Liver (tissue), 9 donors: Measurements from ENCODE around the gene PARL. TPM values are rescaled to one million over a fixed set of nuclear protein-coding genes. Genes with fewer than 3 reads are reported as not detected.

Experiments
- DNase-seq: peaks from one replicate; pipeline ENCODE4 v3.0.0-alpha.2; 2017; ENCODE audit warnings: low spot score
- H3K27ac ChIP-seq, 2 donors: one replicate each; pipeline ENCODE4 v1.7.0; 2013; ENCODE audit warnings: inconsistent platforms in 2 of 2, low read length in 2 of 2, control low read depth in 1 of 2, low read depth in 1 of 2, mild to moderate bottlenecking in 1 of 2
- H3K27me3 ChIP-seq, 4 donors: one replicate each; pipeline versions ENCODE4 v1.6.1 to v1.7.0; 2013; ENCODE audit warnings: low read length in 3 of 4, inconsistent platforms in 1 of 4, mild to moderate bottlenecking in 1 of 4, moderate library complexity in 1 of 4; ENCODE audit not compliant: control insufficient read depth in 4 of 4, insufficient read depth in 4 of 4
- H3K36me3 ChIP-seq, 4 donors: one replicate each; pipeline versions ENCODE4 v1.6.1 to v1.7.0; 2013; ENCODE audit warnings: low read length in 3 of 4, mild to moderate bottlenecking in 3 of 4, low read depth in 1 of 4, moderate library complexity in 1 of 4; ENCODE audit not compliant: control insufficient read depth in 4 of 4, insufficient read depth in 3 of 4
- H3K4me1 ChIP-seq, 4 donors: one replicate each; pipeline versions ENCODE4 v1.6.1 to v1.7.0; 2013; ENCODE audit warnings: low read length in 3 of 4, mild to moderate bottlenecking in 3 of 4, moderate library complexity in 1 of 4; ENCODE audit not compliant: control insufficient read depth in 4 of 4, insufficient read depth in 4 of 4
- H3K4me3 ChIP-seq, 3 donors: one replicate each; pipeline versions ENCODE4 v1.6.1 to v1.7.0; 2013; ENCODE audit warnings: low read length in 3 of 3, control low read depth in 1 of 3, low read depth in 1 of 3, mild to moderate bottlenecking in 1 of 3
- H3K9ac ChIP-seq, 2 donors: one replicate each; pipeline ENCODE4 v1.7.0; 2013; ENCODE audit warnings: low read length in 2 of 2, mild to moderate bottlenecking in 2 of 2, moderate library complexity in 2 of 2, control low read depth in 1 of 2, low read depth in 1 of 2
- H3K9me3 ChIP-seq, 4 donors: one replicate each; pipeline versions ENCODE4 v1.6.1 to v1.7.0; 2013; ENCODE audit warnings: low read length in 3 of 4; ENCODE audit not compliant: control insufficient read depth in 4 of 4
- EGR1 ChIP-seq, 2 donors: IDR thresholded peaks; 2 replicates each; pipeline ENCODE4 v1.6.1; 2016 to 2018; ENCODE audit warnings: antibody characterized with exemption in 2 of 2, low read depth in 2 of 2
- FOXA1 ChIP-seq: IDR thresholded peaks from 2 replicates; pipeline ENCODE4 v1.6.1; 2016; ENCODE audit warnings: antibody characterized with exemption
- FOXA2 ChIP-seq: IDR thresholded peaks from 2 replicates; pipeline ENCODE4 v1.6.1; 2016; ENCODE audit warnings: antibody characterized with exemption
- GABPA ChIP-seq, 2 donors: IDR thresholded peaks in 1 of 2; conservative IDR thresholded peaks in 1 of 2; 2 replicates each; pipeline ENCODE4 v1.6.1; 2016; ENCODE audit warnings: antibody characterized with exemption in 2 of 2, mild to moderate bottlenecking in 1 of 2, moderate library complexity in 1 of 2
- HNF4A ChIP-seq, 2 donors: conservative IDR thresholded peaks; 2 replicates each; pipeline ENCODE4 v1.6.1; 2016; ENCODE audit warnings: antibody characterized with exemption in 2 of 2, mild to moderate bottlenecking in 2 of 2
- HNF4G ChIP-seq: IDR thresholded peaks from 2 replicates; pipeline ENCODE4 v1.6.1; 2016; ENCODE audit warnings: antibody characterized with exemption
- JUND ChIP-seq, 2 donors: IDR thresholded peaks; 2 replicates each; pipeline ENCODE4 v1.6.1; 2016; ENCODE audit warnings: antibody characterized with exemption in 2 of 2
- NR2F2 ChIP-seq: IDR thresholded peaks from 2 replicates; pipeline ENCODE4 v1.6.1; 2016; ENCODE audit warnings: antibody characterized with exemption
- RAD21 ChIP-seq, 2 donors: IDR thresholded peaks; 2 replicates each; pipeline ENCODE4 v1.6.1; 2016; ENCODE audit warnings: antibody characterized with exemption in 2 of 2, mild to moderate bottlenecking in 2 of 2
- RXRA ChIP-seq, 2 donors: IDR thresholded peaks; 2 replicates each; pipeline ENCODE4 v1.6.1; 2017 to 2018; ENCODE audit warnings: antibody characterized with exemption in 2 of 2, mild to moderate bottlenecking in 1 of 2
- SP1 ChIP-seq: IDR thresholded peaks from 2 replicates; pipeline ENCODE4 v1.6.1; 2018; ENCODE audit warnings: antibody characterized with exemption, mild to moderate bottlenecking
- TAF1 ChIP-seq: conservative IDR thresholded peaks from 2 replicates; pipeline ENCODE4 v1.6.1; 2016; ENCODE audit warnings: antibody characterized with exemption, mild to moderate bottlenecking
- YY1 ChIP-seq: IDR thresholded peaks from 2 replicates; pipeline ENCODE4 v1.6.1; 2016; ENCODE audit warnings: antibody characterized with exemption, mild to moderate bottlenecking
- WGBS: extraction: QIAGEN DNeasy Blood & Tissue Kit; methylation state at CpG from one replicate; pipeline ENCODE4 v1.1.7; 2013; 5-methylcytosine and 5-hydroxymethylcytosine counted together
- polyA plus RNA-seq, 2 donors: library from polyadenylated mRNA; stranded (reverse) in 1 of 2; unstranded in 1 of 2; fragments of 200-250 nt in 1 of 2; fragments of >200 nt in 1 of 2; fragmentation: Nextera tagmentation in 1 of 2; extraction: Ambion mirVana in 1 of 2; gene quantifications; one replicate each; pipeline versions ENCODE4 v1.2.1 to v1.2.3, GENCODE V29; 2013 to 2015
- total RNA-seq, 2 donors: library from RNA; depleted of rRNA; stranded (reverse); fragments of >200 nt; gene quantifications; one replicate each; pipeline ENCODE4 v1.2.3, GENCODE V29; 2014
- TF ChIP-seq, protein P1 (sequence below): fragments of 150-350 bp; IDR thresholded peaks from 2 replicates; pipeline ENCODE4 v1.5.1; 2017; ENCODE audit warnings: improper control_type of control experiment, low read depth, low read length; ENCODE audit not compliant: missing input control
- TF ChIP-seq, protein P2 (sequence below): IDR thresholded peaks from 2 replicates; pipeline ENCODE4 v1.6.1; 2016; ENCODE audit warnings: antibody characterized with exemption
- TF ChIP-seq, protein P3 (sequence below): IDR thresholded peaks from 2 replicates; pipeline ENCODE4 v1.6.1; 2016; ENCODE audit warnings: antibody characterized with exemption
- TF ChIP-seq, protein P4 (sequence below): IDR thresholded peaks from 2 replicates; pipeline ENCODE4 v1.6.1; 2016; ENCODE audit warnings: antibody characterized with exemption, mild to moderate bottlenecking
- TF ChIP-seq, protein P5 (sequence below): IDR thresholded peaks from 2 replicates; pipeline ENCODE4 v1.6.1; 2016; ENCODE audit warnings: antibody characterized with exemption
- donor health status: healthy.
- donor health status: healthy.
- donor health status: healthy.
- donor health status: healthy.
- donor health status: healthy.

The PARL gene
- total and polyA plus RNA-seq, 4 donors, result 16.1 to 32.7 (median 22.1) TPM

DNA sequence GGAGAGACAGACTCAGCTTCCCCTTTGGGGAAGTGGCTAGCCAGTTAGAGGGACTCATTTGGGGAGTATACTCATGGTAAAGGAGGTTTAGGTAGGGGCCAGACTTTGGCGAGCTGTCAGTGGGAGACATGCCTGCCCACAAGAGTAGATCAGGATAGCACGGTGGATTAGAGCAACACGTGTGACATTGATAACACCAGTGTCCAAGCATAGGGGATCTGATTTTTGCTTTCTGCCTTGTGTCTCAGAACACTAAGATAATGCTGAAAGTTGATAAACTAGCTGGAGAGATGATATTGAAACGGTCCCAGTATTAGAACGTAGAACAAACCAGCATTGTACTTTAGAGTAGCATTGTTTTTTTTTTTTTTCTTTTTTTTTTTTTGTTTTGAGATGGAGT lies 85.2 kb downstream of the PARL start:
- TF ChIP-seq NR2F2 (no peak), YY1 (no peak), RAD21 (IDR thresholded peaks at IDR 0.05) (no peak), JUND (IDR thresholded peaks at IDR 0.05) (no peak), FOXA1 (no peak), FOXA2 (no peak), GABPA (IDR thresholded peaks at IDR 0.05 in 1 of 2, conservative IDR thresholded peaks at IDR 0.05 in 1 of 2) (no peak)
- TF ChIP-seq, protein P1, sequence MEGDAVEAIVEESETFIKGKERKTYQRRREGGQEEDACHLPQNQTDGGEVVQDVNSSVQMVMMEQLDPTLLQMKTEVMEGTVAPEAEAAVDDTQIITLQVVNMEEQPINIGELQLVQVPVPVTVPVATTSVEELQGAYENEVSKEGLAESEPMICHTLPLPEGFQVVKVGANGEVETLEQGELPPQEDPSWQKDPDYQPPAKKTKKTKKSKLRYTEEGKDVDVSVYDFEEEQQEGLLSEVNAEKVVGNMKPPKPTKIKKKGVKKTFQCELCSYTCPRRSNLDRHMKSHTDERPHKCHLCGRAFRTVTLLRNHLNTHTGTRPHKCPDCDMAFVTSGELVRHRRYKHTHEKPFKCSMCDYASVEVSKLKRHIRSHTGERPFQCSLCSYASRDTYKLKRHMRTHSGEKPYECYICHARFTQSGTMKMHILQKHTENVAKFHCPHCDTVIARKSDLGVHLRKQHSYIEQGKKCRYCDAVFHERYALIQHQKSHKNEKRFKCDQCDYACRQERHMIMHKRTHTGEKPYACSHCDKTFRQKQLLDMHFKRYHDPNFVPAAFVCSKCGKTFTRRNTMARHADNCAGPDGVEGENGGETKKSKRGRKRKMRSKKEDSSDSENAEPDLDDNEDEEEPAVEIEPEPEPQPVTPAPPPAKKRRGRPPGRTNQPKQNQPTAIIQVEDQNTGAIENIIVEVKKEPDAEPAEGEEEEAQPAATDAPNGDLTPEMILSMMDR, result no peak
- TF ChIP-seq, protein P2, sequence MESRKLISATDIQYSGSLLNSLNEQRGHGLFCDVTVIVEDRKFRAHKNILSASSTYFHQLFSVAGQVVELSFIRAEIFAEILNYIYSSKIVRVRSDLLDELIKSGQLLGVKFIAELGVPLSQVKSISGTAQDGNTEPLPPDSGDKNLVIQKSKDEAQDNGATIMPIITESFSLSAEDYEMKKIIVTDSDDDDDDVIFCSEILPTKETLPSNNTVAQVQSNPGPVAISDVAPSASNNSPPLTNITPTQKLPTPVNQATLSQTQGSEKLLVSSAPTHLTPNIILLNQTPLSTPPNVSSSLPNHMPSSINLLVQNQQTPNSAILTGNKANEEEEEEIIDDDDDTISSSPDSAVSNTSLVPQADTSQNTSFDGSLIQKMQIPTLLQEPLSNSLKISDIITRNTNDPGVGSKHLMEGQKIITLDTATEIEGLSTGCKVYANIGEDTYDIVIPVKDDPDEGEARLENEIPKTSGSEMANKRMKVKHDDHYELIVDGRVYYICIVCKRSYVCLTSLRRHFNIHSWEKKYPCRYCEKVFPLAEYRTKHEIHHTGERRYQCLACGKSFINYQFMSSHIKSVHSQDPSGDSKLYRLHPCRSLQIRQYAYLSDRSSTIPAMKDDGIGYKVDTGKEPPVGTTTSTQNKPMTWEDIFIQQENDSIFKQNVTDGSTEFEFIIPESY, result no peak

DNA sequence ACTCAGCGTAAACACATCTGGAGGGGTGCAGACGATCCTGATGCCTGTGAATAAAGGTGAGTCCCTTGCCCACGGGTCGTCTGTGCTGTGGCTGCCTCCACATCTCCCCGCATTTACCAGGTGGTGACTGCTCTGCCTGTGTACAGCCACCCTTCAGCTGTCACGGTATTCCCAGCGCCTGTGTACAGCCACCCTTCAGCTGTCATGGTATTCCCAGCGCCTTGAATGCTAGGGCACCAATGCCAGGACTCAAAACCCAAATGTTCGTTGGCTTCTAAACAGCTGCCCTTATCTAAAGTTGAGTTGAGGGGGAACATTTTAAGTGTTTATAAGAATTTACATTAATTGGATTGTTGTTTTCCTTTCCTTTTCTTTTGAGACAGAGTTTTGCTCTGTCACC lies 86.7 kb downstream of the PARL start:
- no peaks in the 10 kb centered on the region for H3K4me1 ChIP-seq
- H3K36me3 ChIP-seq, result peaks cover 4 to 36% (median 17%) of the 10 kb centered on the region in 4 donors
- TF ChIP-seq GABPA (IDR thresholded peaks at IDR 0.05 in 1 of 2, conservative IDR thresholded peaks at IDR 0.05 in 1 of 2) (no peak), HNF4A (conservative IDR thresholded peaks at IDR 0.05) (no peak), RAD21 (IDR thresholded peaks at IDR 0.05) (no peak), HNF4G (no peak), NR2F2 (no peak), RXRA (IDR thresholded peaks at IDR 0.05) (no peak), SP1 (no peak), EGR1 (IDR thresholded peaks at IDR 0.05; ENCODE audit: low read depth in 2 of 2) (no peak), JUND (IDR thresholded peaks at IDR 0.05) (no peak), FOXA1 (no peak), TAF1 (no peak), FOXA2 (no peak), YY1 (no peak)
- TF ChIP-seq, protein P3, sequence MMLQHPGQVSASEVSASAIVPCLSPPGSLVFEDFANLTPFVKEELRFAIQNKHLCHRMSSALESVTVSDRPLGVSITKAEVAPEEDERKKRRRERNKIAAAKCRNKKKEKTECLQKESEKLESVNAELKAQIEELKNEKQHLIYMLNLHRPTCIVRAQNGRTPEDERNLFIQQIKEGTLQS, result no peak
- TF ChIP-seq, protein P4, sequence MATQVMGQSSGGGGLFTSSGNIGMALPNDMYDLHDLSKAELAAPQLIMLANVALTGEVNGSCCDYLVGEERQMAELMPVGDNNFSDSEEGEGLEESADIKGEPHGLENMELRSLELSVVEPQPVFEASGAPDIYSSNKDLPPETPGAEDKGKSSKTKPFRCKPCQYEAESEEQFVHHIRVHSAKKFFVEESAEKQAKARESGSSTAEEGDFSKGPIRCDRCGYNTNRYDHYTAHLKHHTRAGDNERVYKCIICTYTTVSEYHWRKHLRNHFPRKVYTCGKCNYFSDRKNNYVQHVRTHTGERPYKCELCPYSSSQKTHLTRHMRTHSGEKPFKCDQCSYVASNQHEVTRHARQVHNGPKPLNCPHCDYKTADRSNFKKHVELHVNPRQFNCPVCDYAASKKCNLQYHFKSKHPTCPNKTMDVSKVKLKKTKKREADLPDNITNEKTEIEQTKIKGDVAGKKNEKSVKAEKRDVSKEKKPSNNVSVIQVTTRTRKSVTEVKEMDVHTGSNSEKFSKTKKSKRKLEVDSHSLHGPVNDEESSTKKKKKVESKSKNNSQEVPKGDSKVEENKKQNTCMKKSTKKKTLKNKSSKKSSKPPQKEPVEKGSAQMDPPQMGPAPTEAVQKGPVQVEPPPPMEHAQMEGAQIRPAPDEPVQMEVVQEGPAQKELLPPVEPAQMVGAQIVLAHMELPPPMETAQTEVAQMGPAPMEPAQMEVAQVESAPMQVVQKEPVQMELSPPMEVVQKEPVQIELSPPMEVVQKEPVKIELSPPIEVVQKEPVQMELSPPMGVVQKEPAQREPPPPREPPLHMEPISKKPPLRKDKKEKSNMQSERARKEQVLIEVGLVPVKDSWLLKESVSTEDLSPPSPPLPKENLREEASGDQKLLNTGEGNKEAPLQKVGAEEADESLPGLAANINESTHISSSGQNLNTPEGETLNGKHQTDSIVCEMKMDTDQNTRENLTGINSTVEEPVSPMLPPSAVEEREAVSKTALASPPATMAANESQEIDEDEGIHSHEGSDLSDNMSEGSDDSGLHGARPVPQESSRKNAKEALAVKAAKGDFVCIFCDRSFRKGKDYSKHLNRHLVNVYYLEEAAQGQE, result no peak
- TF ChIP-seq, protein P1, result no peak
- TF ChIP-seq, protein P2, result no peak
- TF ChIP-seq, protein P5, sequence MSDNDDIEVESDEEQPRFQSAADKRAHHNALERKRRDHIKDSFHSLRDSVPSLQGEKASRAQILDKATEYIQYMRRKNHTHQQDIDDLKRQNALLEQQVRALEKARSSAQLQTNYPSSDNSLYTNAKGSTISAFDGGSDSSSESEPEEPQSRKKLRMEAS, result no peak
- H3K9me3 ChIP-seq, result no peaks in the 10 kb centered on the region
- WGBS, result 96% methylated on average over 9 of the region's 9 CpGs
- no peak overlapping the region for H3K27ac ChIP-seq
- no peak overlapping the region for H3K4me3 ChIP-seq
- H3K27me3 ChIP-seq, result no peaks in the 10 kb centered on the region
- no peak overlapping the region for H3K9ac ChIP-seq
- no peak for DNase-seq

More for the DNA sequence above, 85.2 kb downstream of the PARL start:
- Histone ChIP-seq H3K36me3 (peaks cover 6 to 46% (median 20%) of the 10 kb centered on the region in 4 donors), H3K4me1 (no peaks in the 10 kb centered on the region), H3K27me3 (no peaks in the 10 kb centered on the region), H3K4me3 (no peak overlapping the region), H3K9me3 (no peaks in the 10 kb centered on the region), H3K27ac (no peak overlapping the region), H3K9ac (no peak overlapping the region)
- DNase-seq, result no peak
- 95% methylated on average over 5 of the region's 5 CpGs for WGBS
